Measurements from ENCODE around the gene NDUFS4.

NDUFS4 gene

DNA sequence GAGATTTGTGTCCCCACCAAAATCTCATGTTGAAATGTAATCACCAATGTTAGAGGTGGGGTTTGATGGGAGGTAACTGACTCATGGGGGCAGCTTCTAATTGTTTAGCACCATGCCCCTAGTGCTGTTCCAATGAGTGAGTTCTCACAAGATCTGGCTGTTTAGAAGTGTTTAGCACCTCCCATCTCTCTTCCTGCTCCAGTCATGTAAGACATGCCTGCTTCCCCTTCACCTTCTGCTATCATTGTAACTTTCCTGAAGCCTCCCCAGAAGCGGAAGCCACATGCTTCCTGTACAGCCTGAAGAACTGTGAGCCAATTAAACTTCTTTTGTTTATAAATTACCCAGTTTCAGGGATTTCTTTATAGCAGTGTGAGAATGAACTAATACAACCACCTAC, 170.5 kb downstream of the NDUFS4 start:
- no peaks in the 10 kb centered on the region for H3K79me2 ChIP-seq (ENCODE audit: insufficient read depth, low read depth)
- TF ChIP-seq, protein P1, sequence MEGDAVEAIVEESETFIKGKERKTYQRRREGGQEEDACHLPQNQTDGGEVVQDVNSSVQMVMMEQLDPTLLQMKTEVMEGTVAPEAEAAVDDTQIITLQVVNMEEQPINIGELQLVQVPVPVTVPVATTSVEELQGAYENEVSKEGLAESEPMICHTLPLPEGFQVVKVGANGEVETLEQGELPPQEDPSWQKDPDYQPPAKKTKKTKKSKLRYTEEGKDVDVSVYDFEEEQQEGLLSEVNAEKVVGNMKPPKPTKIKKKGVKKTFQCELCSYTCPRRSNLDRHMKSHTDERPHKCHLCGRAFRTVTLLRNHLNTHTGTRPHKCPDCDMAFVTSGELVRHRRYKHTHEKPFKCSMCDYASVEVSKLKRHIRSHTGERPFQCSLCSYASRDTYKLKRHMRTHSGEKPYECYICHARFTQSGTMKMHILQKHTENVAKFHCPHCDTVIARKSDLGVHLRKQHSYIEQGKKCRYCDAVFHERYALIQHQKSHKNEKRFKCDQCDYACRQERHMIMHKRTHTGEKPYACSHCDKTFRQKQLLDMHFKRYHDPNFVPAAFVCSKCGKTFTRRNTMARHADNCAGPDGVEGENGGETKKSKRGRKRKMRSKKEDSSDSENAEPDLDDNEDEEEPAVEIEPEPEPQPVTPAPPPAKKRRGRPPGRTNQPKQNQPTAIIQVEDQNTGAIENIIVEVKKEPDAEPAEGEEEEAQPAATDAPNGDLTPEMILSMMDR (conservative IDR thresholded peaks at IDR 0.05; ENCODE audit: low read depth, low read length): no peak
- no peaks in the 10 kb centered on the region for H3K4me1 ChIP-seq (ENCODE audit: low read depth, poor library complexity, severe bottlenecking)
- H3K4me3 ChIP-seq (IDR thresholded peaks at IDR 0.05; ENCODE audit: insufficient read depth, low read depth, low read length): no peak overlapping the region
- H4K20me1 ChIP-seq (ENCODE audit: insufficient read depth): no peaks in the 10 kb centered on the region
- H3K36me3 ChIP-seq (ENCODE audit: insufficient read depth): no peaks in the 10 kb centered on the region
- H3K4me2 ChIP-seq: no peak overlapping the region
- no peak overlapping the region for H2AFZ ChIP-seq (ENCODE audit: low read depth)
- no peak overlapping the region for H3K9ac ChIP-seq
- H3K27me3 ChIP-seq (ENCODE audit: insufficient read depth, low read depth): no peaks in the 10 kb centered on the region
- no peak overlapping the region for H3K27ac ChIP-seq

All from KMS-11 (cell line).